Stimulated activated CD8-positive, alpha-beta memory T cell treated with anti-CD3 and anti-CD28 coated beads, Interleukin-4, amount 100 ng/mL, for 48 hours (primary cell): Measurements from ENCODE around the gene NELFCD.
A peak's percentile ranks its signal among the peaks of the same experiment; 100 is the strongest.
"Not testable (repeated sequence)": the region's sequence is repeated elsewhere in the genome, so short reads cannot be mapped to it uniquely, and the experiment has no call there.

ENCODE experiments used
- DNase-seq: peaks from one replicate; pipeline ENCODE4 v3.0.0-alpha.2; 2020

Gene NELFCD

GRCh38 chr20:59010995-59011873, 30.2 kb downstream of the NELFCD start:
- peak; percentile 22 for DNase-seq

GRCh38 chr20:59011874-59012157, 30.8 kb downstream of the NELFCD start:
- DNase-seq: not testable (repeated sequence)

GRCh38 chr20:59013031-59013951, 32.2 kb downstream of the NELFCD start:
- peak; percentile 17 for DNase-seq

GRCh38 chr20:59013959-59014608, 33.0 kb downstream of the NELFCD start:
- peak; percentile 32 for DNase-seq

- DNase-seq: peak; percentile 18
Observed at GRCh38 chr20:59014680-59015389, 33.8 kb downstream of the NELFCD start.

- no peak for DNase-seq
Observed at GRCh38 chr20:59015411-59015810, 34.4 kb downstream of the NELFCD start.

- peak; percentile 21 for DNase-seq
Observed at GRCh38 chr20:59015812-59016711, 35.0 kb downstream of the NELFCD start.

- peak; percentile 24 for DNase-seq
Observed at GRCh38 chr20:59016795-59017492, 35.9 kb downstream of the NELFCD start.

GRCh38 chr20:59017493-59018231, 36.6 kb downstream of the NELFCD start:
- peak; percentile 21 for DNase-seq

GRCh38 chr20:59018817-59019216, 37.8 kb downstream of the NELFCD start:
- DNase-seq: peak; percentile 7

- DNase-seq: peak; percentile 11
Observed at GRCh38 chr20:59019217-59019616, 38.2 kb downstream of the NELFCD start, which contains the start of gene TUBB1. TUBB1 (plus strand) TSS chr20:59019429; CDS start chr20:59019523, 94 bp downstream.

- DNase-seq: peak; percentile 4
Observed at GRCh38 chr20:59020938-59021551, 40.0 kb downstream of the NELFCD start.

- DNase-seq: peak; percentile 16
Observed at GRCh38 chr20:59022754-59023153, 41.7 kb downstream of the NELFCD start.

GRCh38 chr20:59023616-59024015, 42.6 kb downstream of the NELFCD start:
- peak; percentile 8 for DNase-seq

- peak; percentile 16 for DNase-seq
Observed at GRCh38 chr20:59024111-59024530, 43.1 kb downstream of the NELFCD start.

- DNase-seq: no peak
Observed at GRCh38 chr20:59025086-59025485, 44.0 kb downstream of the NELFCD start.

- no peak for DNase-seq
Observed at GRCh38 chr20:59025511-59025910, 44.5 kb downstream of the NELFCD start.

- no peak for DNase-seq
Observed at GRCh38 chr20:59026904-59027740, 46.1 kb downstream of the NELFCD start.
